IPS-18c (cell line): ENCODE measurements around the gene DPEP3.
A peak's percentile ranks its signal among the peaks of the same experiment; 100 is the strongest.
"Not testable (repeated sequence)": the region's sequence is repeated elsewhere in the genome, so short reads cannot be mapped to it uniquely, and the experiment has no call there.

Experiments used
- H3K4me3 ChIP-seq: 2 replicates; pipeline ENCODE4 v1.7.0; 2013; ENCODE audit warnings: low read depth, mild to moderate bottlenecking, low read length, moderate library complexity; ENCODE audit not compliant: insufficient read depth
- H3K9me3 ChIP-seq: one replicate; pipeline ENCODE4 v1.6.1; 2013; ENCODE audit warnings: mild to moderate bottlenecking, low read length, moderate library complexity; ENCODE audit not compliant: control insufficient read depth, insufficient read depth

The DPEP3 gene

DNA sequence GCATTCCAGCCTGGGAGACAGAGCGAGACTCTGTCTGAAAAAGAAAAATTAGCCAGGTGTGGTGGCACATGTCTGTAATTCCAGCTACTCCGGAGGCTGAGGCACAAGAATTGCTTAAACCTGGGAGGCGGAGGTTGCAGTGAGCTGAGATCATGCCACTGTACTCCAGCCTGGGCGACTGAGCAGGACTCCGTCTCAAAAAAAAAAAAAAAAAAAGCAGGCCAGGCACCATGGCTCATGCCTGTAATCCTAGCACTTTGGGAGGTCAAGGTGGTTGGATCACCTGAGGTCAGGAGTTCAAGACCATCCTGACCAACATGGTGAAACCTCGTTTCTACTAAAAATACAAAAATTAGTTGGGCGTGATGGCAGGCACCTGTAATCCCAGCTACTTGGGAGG lies 8.0 kb downstream of the DPEP3 start:
- not testable (repeated sequence) for H3K4me3 ChIP-seq

DNA sequence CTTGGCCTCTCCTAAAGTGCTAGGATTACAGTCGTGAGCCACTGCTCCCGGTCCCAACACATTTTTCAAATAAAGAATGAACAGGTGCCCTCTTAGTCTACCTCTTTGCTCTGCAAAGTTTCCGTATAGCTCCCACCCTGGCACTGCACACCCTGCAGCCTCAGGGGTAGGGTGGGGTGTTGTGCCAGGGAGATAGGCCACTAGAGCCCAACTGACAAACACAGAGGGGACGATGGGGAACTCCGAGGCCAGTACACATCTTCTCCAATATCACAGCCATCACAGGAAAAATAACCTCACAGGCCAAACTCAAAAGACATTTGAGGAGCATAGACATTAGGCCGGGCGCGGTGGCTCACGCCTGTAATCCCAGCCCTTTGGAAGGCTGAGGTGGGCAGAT lies 9.2 kb downstream of the DPEP3 start:
- Histone ChIP-seq H3K4me3 (no peak overlapping the region), H3K9me3 (no peaks in the 10 kb centered on the region)

More for the DNA sequence above, 8.0 kb downstream of the DPEP3 start:
- H3K9me3 ChIP-seq: not testable (repeated sequence)

DNA sequence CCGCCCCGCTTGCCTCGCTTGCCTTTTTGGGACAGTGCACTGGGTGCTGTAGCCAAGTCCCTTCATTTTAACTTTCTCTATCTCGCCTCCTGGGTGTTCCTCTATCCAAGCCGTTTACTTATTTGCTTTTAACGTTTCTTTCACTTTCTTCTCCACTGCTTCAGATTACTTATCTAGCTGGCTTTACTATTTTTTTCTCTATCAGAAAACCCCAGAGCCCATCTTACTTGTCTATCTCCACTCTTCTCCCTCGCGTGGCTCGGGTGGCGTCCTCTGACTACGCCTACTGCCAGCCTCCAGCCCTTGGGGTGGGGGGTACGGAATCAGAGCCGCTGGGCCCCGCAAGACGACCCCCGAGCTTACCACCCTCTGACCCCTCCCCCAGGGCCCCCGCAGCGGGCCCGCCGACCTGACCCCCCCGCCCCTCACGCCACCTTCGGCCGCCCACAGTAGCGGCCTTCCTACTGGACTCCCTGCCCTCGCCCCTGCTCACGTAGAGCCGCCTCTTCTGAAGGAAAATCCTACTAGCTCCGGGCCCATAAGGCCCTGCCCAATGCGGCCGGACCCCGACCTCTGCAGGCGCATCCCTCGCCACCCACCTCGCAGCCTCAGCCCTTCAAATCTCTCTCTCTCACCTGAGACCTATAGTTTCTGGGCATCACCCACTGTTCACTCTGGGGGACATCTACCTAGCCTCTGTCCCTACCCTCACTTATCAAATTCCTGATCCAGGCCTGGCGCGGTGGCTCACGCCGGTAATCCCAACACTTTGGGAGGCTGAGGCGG lies 10.9 kb downstream of the DPEP3 start:
- Histone ChIP-seq H3K4me3 (peak overlapping the region; percentile 54), H3K9me3 (no peaks in the 10 kb centered on the region)

DNA sequence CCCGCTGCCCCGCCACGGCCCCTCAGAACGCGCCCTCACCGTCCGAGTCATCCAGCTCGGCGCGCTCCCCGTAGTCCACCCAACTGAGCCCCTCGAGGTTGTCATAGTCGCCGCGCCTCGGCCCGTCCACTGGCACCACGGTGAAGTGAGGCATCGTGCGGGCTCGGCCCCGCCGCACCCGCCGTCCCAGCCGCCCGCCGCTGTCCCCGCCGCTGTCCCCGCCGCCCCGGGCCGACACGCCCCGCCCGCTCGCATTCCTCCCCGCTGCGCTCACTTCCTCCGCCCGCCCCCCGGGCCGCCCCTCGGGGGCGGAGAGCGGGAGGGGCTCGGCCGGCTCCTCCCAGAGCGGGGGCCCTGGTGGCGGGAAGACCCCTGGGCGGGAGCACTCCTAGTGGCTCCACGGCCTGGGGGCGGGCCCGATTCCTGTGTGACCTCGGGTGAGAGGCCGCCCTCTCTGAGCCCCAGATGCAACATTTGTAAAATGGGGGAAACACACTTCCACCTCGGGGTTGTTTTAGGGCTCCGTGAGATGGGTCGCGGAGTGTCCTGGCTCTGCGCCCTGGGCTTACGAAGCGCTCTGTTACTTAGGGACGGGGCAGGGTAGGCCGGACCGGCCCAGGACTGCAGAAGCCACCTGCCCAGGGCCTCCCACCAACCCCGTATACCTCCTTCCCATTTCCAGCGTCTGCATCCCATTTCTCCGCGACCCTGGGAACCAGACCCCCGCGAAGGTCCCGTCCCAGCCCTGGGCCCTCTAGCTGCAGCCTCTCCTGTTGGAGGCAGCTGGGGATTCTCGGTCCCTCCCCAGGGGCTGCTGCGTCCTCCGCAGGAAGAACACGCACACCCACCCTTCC lies 11.7 kb downstream of the DPEP3 start, which contains the start of gene SLC12A4:
SLC12A4 (minus strand) TSS at position 238 of the 854 bp plus-strand sequence; CDS start at position 154, 84 bp downstream.
- H3K4me3 ChIP-seq: peak within 1 kb of the TSS; percentile 54
- H3K9me3 ChIP-seq: no peaks in the 10 kb centered on the region

DNA sequence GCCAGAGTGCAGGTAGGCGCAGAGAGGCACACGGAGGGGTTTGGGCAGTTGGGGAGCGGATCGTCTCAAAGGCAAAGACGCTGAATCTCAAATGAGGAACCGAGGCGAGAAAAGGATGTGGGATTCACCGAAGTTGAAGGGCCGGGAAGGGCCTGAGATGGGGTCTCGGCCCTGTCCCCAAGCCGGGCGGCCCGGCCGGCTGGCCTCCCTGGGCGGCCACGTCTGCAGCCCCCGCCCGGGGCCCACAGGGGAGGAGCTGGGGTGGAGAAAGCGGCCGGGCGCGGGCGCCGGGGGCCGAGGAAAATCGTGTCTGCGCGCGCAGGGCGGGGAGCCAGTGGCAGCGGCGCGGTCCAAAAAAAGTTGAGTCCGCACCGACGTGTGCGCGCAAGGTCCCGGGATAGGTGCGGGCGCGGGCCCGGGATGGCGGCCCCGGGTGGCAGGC lies 12.3 kb downstream of the DPEP3 start:
- H3K9me3 ChIP-seq: no peaks in the 10 kb centered on the region
- H3K4me3 ChIP-seq: peak overlapping the region; percentile 54

DNA sequence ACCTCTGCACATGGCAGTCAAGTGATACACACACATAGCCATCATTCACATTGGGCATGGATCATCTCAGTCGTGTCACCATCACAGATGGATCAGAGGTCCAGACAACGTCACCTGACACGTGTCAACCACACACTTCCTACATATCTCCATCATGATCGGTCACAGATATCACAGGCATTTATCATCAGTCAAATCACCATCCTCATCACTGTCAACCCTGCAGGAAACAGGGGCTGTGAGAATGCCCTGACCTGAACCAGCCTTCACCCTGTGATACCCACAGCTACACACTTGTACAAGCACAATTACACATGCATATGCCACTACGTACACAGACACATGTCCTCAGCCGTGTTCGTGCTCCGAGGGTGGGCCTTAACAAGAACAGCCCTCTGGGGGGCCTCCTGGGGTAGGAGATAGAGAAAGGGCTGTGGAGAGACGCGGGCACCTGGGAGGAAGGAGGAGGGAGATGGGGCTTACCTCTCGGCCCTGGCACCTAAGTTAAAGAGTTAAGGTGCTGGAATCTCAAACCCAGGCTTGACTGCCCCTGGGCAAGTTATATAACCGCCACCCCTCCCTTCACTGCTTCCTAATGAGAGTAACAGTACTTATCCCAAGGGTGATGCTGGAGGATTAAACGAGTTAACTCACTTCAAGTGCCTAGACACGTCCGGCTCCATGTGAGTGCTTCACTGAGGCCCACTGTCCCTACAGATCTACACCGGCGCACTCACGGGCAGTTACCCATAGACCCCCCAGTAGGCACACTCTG lies 12.9 kb downstream of the DPEP3 start:
- peak overlapping the region; percentile 54 for H3K4me3 ChIP-seq
- H3K9me3 ChIP-seq: no peaks in the 10 kb centered on the region

DNA sequence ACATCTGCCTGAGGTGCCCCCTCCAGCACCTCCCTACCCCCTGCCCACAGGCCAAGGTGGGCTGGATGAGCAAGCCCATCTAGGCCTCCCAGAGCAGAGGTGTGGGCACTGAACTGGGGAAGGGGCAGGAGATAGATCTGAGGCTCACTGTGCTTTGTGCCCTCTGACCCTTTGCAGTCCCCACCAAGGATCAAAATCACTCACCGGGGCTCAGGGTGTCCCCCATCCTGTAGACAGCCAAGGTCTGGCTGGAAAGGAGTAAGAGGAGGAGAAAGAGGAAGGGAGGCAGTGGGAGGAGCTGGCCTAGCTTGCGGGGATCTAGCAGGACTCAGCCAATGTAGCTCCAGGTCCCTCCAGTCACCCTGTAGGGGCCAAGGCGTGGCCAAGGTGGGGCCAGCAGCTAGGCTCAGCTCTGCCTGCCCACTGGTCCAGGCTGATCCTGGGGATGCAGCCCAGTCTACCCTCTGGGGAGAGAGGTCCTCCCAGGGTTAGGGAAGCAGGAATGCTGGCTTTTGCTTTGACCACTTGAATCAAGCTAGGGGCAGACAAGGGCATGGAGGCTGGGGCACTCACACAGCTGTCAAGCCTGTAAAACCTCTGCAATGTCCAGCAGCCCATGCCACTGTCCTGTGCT lies 13.6 kb downstream of the DPEP3 start:
- 0 out of 2 replicates have a peak overlapping the region, but pooled peaks have one; percentile 54 for H3K4me3 ChIP-seq

DNA sequence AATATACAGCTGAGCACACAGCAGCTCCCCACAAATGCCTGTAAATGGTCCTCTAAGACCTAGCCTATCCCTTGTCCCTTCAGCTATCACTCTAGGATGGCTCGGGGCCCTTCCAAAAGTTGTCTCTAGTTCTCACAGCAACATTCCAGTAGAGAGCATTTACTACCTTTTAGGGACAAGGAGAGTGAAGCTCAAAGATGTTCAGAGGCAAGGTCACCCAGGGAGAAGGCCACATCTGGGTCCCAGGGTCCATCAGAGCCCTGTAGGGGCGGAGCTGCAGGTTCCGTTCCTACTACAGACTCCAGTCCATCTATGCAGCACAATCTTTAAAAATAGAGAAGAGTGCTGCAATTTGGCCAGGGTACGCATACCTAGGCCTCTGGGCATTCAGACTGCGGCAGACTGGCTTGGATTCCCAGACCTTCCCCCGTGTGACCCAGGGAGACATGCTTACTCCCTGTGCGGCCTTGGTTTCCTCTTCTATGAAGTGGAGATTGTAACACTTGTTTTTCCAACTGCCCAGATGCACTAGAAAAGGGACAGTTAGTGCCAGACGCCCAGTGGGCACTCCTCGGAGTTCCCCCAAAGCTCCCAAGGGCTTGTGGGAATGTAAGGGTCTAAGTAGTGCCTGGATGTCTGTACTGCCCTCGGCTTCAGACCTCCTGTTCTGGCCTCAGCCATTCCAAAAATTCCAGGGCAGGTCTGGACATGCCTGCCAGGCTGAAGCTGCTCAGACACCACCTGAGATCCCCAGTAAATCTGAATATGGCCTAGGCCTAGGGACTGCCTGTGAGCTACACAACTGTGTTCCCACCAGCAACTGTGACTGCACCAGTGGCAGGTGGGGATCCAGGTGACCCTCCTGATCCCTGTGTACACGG lies 14.4 kb downstream of the DPEP3 start:
- H3K9me3 ChIP-seq: no peaks in the 10 kb centered on the region
- no peak overlapping the region for H3K4me3 ChIP-seq

More for the DNA sequence above, 13.6 kb downstream of the DPEP3 start:
- no peaks in the 10 kb centered on the region for H3K9me3 ChIP-seq

DNA sequence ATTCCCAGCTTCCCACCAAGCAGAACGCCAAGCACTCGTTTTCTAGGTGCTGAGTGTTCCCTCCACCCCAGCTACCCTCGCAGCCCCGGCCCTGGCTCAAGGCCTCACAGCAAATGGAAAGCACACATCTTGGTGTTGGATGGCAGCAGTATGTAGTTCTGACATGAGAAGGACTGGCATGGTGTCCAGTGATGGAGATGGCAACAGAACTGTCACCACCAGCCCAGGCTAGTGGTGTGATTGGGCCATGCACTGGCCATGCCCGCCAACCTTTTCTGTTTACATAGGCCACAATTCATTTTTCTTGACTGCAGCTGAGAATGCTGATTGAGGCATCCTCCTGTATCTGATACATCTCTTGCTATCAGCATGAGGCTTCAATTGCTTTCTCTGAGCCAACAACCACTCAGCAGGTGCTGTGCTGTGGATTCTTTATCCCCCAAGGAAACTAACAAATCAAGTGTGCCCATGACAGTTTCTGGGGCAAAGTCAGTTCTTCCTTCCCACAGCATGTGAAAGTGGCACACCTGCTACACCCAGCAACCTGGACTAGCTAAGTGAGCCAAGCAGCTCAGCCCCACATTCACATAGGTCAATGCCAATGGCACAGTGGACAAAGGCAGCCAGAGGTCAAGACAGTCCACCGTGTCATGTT lies 15.7 kb downstream of the DPEP3 start:
- no peak overlapping the region for H3K4me3 ChIP-seq

DNA sequence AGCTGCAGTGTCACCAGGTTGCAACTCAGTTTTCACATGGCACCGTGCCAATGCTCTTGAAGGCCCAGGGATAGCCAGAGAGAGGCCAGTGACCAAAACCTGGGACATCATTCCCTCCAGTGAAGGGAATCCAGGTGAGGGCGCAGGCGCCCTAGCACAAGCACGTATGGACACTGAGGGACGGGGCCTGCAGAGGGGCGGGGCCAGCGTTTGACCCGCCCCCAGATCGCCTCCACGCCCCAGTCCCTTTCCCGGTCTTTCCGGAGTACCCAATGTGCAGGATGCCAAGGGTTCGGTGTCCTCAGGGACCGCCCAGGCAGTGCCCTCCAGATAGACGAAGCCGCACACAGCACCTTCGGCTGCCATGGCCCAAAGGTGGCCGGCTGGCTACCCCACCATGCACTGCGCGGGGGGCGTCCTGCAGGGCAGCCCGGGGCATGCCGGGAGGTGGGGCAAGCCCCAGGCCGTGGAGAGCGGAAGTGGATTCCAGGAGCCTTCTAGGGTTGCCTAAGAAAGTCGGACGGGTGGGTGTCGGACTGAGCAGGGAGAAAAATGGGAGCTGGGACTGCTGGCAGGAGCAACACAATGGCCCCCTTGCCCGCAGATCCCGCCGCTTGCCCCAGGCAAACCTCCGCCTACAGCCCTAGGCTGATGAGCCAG lies 16.5 kb downstream of the DPEP3 start:
- no peaks in the 10 kb centered on the region for H3K9me3 ChIP-seq
- H3K4me3 ChIP-seq: no peak overlapping the region; the same call in 1 of the 2 replicates

More for the DNA sequence above, 15.7 kb downstream of the DPEP3 start:
- H3K9me3 ChIP-seq: no peaks in the 10 kb centered on the region

DNA sequence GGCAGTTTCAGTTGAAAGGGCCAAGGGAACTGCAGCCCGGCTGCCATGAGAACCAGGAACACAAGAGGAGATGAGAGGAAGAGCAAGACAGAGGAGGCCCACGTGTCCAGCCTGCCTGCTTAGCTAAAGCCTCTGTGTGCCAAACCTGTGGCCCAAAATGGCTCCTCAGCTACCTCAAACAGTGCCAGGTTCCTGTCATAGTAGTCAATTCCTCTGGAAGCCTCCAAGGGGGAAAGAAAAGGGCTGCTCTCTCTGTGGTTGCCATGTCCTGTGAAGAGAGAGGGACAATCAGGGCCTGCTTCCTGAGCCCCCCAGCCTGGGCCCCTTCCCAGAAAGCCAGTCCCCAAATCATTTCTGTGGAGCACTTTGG lies 17.0 kb downstream of the DPEP3 start:
- Histone ChIP-seq H3K4me3 (no peak overlapping the region; the same call in 1 of the 2 replicates), H3K9me3 (no peaks in the 10 kb centered on the region)

DNA sequence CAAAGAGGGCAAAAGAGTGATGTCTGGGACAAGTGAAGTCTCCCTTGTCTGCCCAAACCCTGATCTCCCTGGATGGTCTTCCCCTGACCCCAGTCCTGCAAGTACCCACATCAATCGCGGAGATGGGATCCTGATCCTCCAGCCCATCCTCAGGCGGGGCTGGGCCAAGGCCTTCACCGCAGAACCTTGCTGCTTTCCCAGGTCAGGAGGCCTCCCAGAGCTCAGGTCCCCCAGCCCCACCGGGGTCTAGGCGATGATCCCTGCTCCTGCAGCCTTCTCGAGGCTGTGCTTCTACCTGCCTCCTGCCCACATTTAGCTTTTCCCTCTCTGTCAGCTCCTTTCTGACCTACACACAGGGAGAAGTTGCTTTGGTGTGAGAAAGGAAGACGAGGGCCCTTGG lies 18.2 kb downstream of the DPEP3 start:
- Histone ChIP-seq H3K9me3 (no peaks in the 10 kb centered on the region), H3K4me3 (no peak overlapping the region)

DNA sequence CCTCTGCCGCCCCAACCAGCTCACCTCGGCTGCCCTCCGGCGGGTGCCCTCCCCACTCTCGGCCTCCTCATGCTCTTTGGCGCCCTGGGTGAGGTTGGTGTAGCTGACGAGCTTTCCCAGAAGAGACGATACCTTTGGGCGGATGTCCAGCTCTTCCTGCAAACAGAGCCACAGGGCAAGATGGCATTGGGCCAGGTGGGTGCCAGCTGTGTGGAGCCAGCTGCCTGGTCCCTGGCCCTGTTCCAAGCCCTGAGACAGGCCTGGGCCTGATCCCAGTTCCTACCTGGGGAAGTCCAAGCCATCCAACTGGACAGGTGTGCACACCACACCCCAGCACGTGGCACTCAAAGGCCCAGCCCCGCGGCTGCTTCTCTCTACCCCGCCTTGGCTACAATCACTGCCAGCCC lies 18.7 kb downstream of the DPEP3 start:
- Histone ChIP-seq H3K9me3 (no peaks in the 10 kb centered on the region), H3K4me3 (no peak overlapping the region)

DNA sequence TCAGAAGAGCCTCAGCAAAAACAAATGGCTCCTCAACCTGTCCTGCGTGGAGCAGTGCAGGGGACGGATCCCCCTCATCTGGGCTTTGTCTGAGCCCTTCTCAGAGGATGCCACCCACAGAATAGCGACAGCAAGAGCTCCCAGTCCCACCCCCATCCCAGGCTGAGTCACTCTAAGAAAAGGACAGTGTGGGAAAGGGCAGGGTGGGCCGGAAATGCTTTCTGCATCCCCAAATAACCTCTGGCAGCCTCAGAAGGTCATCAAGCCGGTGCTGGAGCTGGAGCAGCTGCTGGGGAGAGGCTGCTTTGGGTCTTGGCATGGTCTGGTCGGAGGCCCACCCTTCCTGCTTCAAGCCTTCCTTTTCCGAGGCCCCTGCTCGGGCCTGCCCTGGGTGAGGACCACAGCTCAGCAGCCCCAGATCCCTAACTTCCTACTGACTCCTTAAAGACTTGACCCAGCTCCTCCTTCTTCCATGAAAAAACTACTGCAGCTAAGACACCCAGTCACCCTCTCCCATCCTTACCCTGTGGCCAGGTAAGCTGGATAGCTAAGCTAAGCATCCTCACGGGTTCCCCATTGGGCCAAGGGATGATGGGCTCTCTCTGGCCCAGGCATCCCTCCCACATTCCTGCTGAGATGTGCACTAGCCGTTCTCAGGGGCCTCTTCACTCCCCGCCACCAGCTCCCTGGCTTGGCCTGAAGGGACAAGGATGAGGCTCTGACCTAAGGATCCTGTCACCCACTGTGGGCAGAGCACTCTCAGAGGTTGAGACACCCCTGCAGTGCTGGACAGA lies 20.6 kb downstream of the DPEP3 start:
- no peaks in the 10 kb centered on the region for H3K9me3 ChIP-seq
- no peak overlapping the region for H3K4me3 ChIP-seq
